ENCODE results near the gene ZNF2.

- TF ChIP-seq CTCF (IDR thresholded peaks at IDR 0.05; ENCODE audit: low read length) (no peak), EZH2 (IDR thresholded peaks at IDR 0.05; ENCODE audit: borderline replicate concordance, low read length) (no peak)
These were observed 19.6 kb downstream of the ZNF2 start for GRCh38 chr2:95185197-95185596.
